ENCODE results near the gene MICAL2.
A peak's percentile ranks its signal among the peaks of the same experiment; 100 is the strongest.

MICAL2 gene

DNA sequence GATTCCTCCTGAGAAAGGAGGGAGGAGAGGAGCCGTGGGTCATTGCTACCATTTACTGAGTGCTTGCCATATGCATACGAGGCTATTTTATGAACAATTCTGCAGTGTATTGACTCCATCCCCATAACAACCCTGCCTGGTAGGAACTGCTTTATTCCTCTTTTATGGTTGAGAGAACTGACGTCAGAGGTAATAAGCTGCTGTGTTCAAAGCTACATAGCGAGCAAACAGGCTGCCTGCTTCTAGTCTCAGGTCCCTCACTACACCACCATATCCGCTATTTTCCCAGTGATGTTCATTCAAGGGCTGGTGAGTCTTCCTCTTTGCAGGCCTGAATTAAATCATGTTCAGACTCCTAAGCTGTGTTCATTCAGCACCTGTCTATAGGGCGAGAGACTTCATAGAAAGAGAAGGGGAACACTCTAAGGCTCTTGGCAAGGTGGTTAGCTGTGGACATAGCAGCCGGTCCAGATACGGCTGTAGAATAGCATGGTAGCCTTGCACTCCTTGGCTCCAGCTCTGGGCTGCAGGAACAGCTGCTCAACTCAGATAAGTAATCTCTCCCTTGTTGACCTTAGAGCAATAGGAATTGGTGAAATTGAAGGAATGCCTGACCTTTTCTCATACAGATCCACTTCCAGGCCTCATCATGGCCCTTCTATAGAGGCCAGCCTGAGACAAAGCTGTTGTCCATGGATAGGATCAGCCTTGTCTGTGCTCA, 82.6 kb downstream of the MICAL2 start:
- no peak for DNase-seq

DNA sequence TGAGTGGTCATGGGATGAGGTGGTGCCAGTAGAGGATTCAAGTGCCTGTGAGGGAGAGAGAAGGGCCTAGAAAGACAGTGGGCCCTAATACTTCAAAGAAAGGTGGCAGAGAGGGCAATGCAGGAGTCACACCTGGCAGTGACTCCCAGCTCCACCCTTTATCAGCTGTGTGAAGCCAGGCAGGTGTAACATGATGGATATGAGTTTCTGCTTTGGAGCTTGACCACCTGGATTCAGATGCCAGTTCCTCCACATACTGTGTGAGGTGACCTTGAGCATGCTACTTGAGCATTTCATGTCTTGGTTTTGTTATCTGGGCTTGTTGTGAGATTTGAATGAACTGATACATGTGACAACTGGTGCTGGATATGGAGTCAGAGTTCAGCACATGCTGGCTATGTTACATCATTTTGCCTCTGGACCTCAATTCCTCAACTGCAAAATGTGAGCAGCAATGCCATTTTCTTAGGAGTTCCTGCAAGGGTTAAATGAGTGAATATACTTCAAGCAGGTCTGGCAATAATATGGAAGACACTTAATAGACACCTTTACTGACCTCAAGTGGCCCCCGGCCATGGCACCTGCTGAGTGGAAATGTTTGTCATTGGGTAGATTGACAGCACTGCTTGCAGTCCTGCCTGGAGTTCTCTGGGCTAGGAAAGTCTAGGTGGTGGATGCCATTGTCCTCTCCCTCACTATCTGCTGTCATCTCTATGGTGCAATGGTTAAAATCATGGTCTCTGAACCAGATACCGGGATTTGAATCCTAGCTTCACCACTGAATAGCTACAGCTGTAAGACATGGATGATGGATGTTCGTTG, 83.3 kb downstream of the MICAL2 start:
- DNase-seq, result no peak

DNA sequence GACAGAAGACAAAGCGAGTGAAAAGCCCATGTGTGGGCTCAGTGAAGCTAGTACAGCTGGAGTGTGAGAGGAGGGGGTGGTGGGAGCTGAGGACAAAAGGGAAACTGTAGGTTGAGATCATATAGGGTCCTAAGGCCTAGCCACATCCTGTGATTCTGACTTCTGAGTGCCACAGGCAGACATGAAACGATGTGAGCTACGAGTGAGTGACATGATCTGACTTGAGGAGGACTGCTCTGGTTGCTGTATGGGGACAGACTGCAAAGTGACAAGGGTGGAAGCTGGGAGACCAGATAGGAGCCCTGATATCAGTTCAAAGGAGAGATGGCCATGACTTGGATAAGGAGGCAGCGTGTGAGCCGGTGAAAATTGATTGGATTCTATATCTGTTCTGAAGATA, 85.4 kb downstream of the MICAL2 start:
- peak; percentile 64 to 72 for DNase-seq

GRCh38 chr11:12196308-12196707, 85.9 kb downstream of the MICAL2 start:
- DNase-seq, result no peak

GRCh38 chr11:12196872-12197271, 86.5 kb downstream of the MICAL2 start:
- DNase-seq, result no peak

DNA sequence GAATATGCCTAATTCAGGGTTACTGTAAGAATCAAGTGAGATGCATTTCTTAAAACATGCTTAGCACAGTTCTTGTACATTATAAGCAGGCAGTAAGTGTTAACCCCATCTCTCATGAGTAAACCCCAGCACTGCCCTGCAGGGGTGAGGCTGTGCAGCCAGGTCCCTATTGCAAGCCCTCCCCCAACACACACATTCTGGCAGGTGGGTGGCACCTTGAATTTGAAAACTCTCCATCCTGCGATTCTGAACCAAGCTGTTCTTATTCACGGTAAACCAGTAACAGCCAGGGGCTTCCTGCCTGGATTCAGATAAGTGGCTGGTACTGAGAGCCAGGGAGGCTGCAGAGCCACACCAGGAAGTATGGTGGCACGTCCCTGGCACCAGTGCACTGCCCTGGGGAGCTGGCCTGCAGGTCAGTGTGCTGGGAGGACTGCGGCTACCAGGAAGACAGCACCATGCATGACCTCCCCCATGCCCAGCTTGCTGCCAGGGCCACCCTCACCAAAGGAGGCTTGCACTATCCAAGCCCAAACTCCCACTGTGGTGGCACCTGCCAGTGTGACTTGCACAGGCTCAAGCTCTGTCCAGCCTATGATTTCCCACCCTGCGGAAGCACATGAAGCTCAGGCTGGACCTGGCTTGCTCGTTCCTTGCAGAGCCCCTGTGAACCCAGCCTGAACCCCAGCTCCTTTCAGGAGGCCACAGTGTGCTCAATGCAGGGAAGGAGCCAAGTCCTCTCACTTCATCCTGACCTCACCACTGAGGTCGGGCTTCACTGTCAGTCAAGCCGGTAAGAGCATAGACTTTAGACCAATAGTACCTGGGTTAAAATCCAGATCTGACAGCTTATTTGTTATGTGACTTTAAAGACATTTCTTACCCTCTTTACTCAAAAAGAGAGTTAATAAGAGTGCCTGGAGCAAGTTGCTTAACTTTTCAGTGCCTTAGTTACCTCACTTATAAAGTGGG, 88.1 kb downstream of the MICAL2 start:
- peak in 1 of 2 experiments; percentile 44 for DNase-seq

DNA sequence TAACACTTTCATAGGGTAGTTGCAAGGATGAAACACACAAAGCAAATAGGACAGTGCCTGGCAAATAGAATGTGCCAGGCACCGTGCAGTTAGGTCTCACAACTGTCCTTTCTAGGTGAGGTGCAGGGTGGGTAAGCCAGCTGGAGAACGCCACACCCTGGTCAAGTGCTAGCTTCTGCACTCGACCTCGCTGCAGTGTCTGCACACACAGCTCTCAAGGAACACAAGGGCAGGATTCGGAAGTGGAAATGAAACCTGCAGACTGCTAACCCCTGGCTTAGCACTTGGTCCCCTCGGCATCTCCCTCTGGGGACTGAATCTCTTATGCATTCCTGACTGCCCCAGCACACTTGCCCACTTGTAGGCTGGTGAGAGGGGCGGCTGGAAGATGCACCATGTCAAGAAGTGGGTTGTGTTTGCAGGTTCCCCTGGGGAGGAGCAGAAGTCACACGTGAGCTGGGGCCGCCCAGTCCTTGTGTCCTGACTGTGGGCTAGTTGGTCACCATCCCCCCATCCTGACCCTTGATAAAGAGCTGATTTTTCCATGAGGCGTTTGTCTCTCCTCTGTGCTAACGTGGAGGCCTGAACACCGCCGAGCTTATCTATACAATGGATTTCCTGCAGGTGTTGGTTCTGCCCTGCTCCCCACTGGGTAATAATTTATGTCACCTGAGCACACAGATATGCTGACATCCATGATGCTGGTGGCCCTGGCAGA, 89.0 kb downstream of the MICAL2 start:
- peak in 1 of 2 experiments; percentile 39 for DNase-seq

DNA sequence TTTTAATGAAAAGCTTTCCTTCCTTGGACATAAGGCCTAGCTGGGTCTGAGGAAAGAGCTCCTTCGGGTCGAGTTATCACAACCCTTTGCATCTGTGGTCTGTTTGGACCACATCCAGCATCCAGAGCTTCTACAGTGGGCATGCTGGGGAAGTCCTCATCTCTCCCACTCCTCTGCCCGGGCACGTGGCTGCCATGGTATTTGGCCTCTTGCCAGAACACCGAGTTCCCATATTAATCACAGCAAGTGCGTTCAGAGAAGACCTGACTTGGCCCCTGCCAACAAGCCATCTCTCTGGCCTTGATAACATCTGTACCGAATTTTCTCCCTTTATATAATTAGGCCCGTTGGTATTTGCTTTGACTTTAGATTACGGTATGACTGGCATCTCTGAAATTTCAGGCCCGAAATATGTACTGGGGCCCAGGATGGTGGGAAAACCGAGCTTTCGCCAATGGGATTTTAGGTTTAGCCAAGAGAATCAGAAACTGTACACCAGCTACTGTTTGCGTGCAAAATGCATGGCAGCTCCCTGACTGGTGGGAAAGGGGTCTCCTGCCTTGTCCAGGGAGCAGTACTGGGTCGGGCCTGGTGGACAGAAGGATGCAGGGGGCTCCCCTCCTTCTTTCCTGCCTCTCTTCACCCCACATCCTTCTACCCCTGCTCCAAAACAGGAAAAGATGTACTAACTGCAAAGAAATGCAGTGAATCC, 90.0 kb downstream of the MICAL2 start:
- peak; percentile 66 to 70 for DNase-seq

- DNase-seq, result no peak
Measured at GRCh38 chr11:12200991-12201985, 90.9 kb downstream of the MICAL2 start.

- DNase-seq, result no peak
Measured at GRCh38 chr11:12202661-12203310, 92.4 kb downstream of the MICAL2 start.

DNA sequence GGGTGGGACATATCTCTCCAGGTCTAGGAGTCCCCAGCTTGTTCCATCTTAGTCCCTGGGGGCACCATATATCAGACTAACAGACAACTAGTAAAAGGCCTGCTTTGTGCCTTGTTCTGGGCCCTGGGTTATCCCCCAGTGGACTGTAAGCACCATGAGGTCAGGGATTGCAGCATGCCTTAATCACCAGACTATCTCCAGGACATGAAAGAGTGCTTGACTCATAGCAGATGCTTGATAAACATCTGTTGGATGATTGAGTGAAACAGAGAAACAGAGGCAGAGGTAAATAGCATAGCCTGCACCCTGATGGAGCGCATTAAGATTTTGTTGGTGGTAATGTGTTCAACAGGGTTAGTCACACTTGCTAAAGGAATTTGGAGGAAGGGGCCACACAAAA, 94.1 kb downstream of the MICAL2 start:
- no peak for DNase-seq

- no peak for DNase-seq
Measured at GRCh38 chr11:12205330-12205729, 94.9 kb downstream of the MICAL2 start.

- no peak for DNase-seq
Measured at GRCh38 chr11:12206529-12206928, 96.1 kb downstream of the MICAL2 start.

- peak; percentile 72 to 75 for DNase-seq
Measured at GRCh38 chr11:12207384-12208150, 97.2 kb downstream of the MICAL2 start.

- DNase-seq, result no peak
Measured at GRCh38 chr11:12209096-12209495, 98.7 kb downstream of the MICAL2 start.

GRCh38 chr11:12210200-12210599, 99.8 kb downstream of the MICAL2 start:
- DNase-seq, result no peak

DNA sequence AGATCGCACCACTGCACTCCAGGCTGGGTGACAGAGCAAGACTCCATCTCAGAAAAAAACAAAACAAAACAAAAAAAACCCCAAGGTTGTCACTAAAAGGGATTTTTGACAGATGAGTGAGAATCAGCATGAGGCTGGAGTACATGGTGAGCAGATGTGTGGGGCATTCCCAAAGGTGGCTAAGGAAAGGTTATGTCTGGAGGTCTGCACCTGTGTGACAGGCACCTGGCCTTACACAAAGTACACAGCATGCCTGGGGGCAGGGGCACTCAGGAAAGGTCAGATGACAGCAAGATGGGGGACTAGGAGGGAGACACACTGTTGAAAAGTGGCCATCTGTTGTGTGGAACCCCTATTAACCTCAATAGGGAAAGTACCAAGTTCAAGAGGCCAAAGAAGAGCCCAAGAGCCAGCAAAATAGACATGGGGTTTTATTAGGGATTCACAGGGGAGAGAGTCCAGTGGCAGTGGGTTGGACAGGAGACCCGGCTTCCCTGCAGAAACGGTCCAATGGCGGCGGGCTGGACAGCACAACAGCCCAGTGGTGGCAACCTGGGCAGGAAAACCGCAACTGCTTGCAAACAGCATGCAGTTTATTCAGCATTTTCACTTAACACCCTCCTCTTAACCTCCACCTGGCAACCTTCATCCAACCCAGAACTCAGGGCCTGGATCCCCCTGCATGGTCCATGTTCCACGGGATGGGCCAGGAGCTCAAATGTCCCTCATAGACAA, 101.1 kb downstream of the MICAL2 start:
- DNase-seq, result no peak

- DNase-seq, result no peak
Measured at GRCh38 chr11:12212174-12212820, 101.9 kb downstream of the MICAL2 start.

Data from activated T-cell treated with anti-CD3 and anti-CD28 coated beads, Interleukin-2, amount 50 U/mL, for 48 hours (primary cell).